ENCODE data around the gene PLPP1.
"Not testable (repeated sequence)": the region's sequence is repeated elsewhere in the genome, so short reads cannot be mapped to it uniquely, and the experiment has no call there.

The PLPP1 gene

GRCh38 chr5:55503917-55504316, 30.8 kb downstream of the PLPP1 start:
- H3K36me3 ChIP-seq (ENCODE audit: control insufficient read depth, insufficient read depth, low read length); H3K27me3 ChIP-seq (ENCODE audit: control insufficient read depth, insufficient read depth, low read length); H3K9ac ChIP-seq (ENCODE audit: low read depth, low read length); H3K4me3 ChIP-seq (ENCODE audit: low read depth, low read length); H3K9me3 ChIP-seq (ENCODE audit: control insufficient read depth, insufficient read depth, low read length); H3K27ac ChIP-seq (ENCODE audit: low read depth, low read length): not testable (repeated sequence)
- peaks cover 31% of the 10 kb centered on the region for H3K4me1 ChIP-seq (ENCODE audit: control insufficient read depth, insufficient read depth, low read length)

GRCh38 chr5:55502759-55503158, 32.0 kb downstream of the PLPP1 start:
- Histone ChIP-seq H3K4me1 (ENCODE audit: control insufficient read depth, insufficient read depth, low read length) (peaks cover 43% of the 10 kb centered on the region), H3K27me3 (ENCODE audit: control insufficient read depth, insufficient read depth, low read length) (no peaks in the 10 kb centered on the region), H3K27ac (ENCODE audit: low read depth, low read length) (peak overlapping the region; percentile 12), H3K36me3 (ENCODE audit: control insufficient read depth, insufficient read depth, low read length) (no peaks in the 10 kb centered on the region; the same call in 1 of the 2 replicates), H3K9ac (ENCODE audit: low read depth, low read length) (no peak overlapping the region), H3K4me3 (ENCODE audit: low read depth, low read length) (no peak overlapping the region), H3K9me3 (ENCODE audit: control insufficient read depth, insufficient read depth, low read length) (no peaks in the 10 kb centered on the region)

- peaks cover 50% of the 10 kb centered on the region for H3K4me1 ChIP-seq (ENCODE audit: control insufficient read depth, insufficient read depth, low read length)
- H3K9me3 ChIP-seq (ENCODE audit: control insufficient read depth, insufficient read depth, low read length), result no peaks in the 10 kb centered on the region
- H3K27ac ChIP-seq (ENCODE audit: low read depth, low read length), result no peak overlapping the region
- H3K9ac ChIP-seq (ENCODE audit: low read depth, low read length), result no peak overlapping the region
- no peaks in the 10 kb centered on the region for H3K27me3 ChIP-seq (ENCODE audit: control insufficient read depth, insufficient read depth, low read length)
- no peak overlapping the region for H3K4me3 ChIP-seq (ENCODE audit: low read depth, low read length)
- peaks cover 9% of the 10 kb centered on the region for H3K36me3 ChIP-seq (ENCODE audit: control insufficient read depth, insufficient read depth, low read length)
Measured at GRCh38 chr5:55498457-55498856, 36.3 kb downstream of the PLPP1 start.

GRCh38 chr5:55497712-55498111, 37.1 kb downstream of the PLPP1 start:
- H3K4me1 ChIP-seq (ENCODE audit: control insufficient read depth, insufficient read depth, low read length), result peaks cover 46% of the 10 kb centered on the region
- no peak overlapping the region for H3K9ac ChIP-seq (ENCODE audit: low read depth, low read length)
- H3K27me3 ChIP-seq (ENCODE audit: control insufficient read depth, insufficient read depth, low read length), result no peaks in the 10 kb centered on the region
- H3K27ac ChIP-seq (ENCODE audit: low read depth, low read length), result no peak overlapping the region
- no peak overlapping the region for H3K4me3 ChIP-seq (ENCODE audit: low read depth, low read length)
- no peaks in the 10 kb centered on the region for H3K9me3 ChIP-seq (ENCODE audit: control insufficient read depth, insufficient read depth, low read length)
- peaks cover 9% of the 10 kb centered on the region for H3K36me3 ChIP-seq (ENCODE audit: control insufficient read depth, insufficient read depth, low read length)

- H3K9ac ChIP-seq (ENCODE audit: low read depth, low read length), result no peak overlapping the region
- no peaks in the 10 kb centered on the region for H3K27me3 ChIP-seq (ENCODE audit: control insufficient read depth, insufficient read depth, low read length)
- no peak overlapping the region for H3K4me3 ChIP-seq (ENCODE audit: low read depth, low read length)
- H3K9me3 ChIP-seq (ENCODE audit: control insufficient read depth, insufficient read depth, low read length), result no peaks in the 10 kb centered on the region
- peaks cover 49% of the 10 kb centered on the region for H3K4me1 ChIP-seq (ENCODE audit: control insufficient read depth, insufficient read depth, low read length)
- H3K27ac ChIP-seq (ENCODE audit: low read depth, low read length), result no peak overlapping the region
- peaks cover 18% of the 10 kb centered on the region for H3K36me3 ChIP-seq (ENCODE audit: control insufficient read depth, insufficient read depth, low read length)
Measured at GRCh38 chr5:55495216-55495615, 39.5 kb downstream of the PLPP1 start.

GRCh38 chr5:55492449-55492848, 42.3 kb downstream of the PLPP1 start:
- peaks cover 34% of the 10 kb centered on the region for H3K4me1 ChIP-seq (ENCODE audit: control insufficient read depth, insufficient read depth, low read length)
- peaks cover 24% of the 10 kb centered on the region for H3K36me3 ChIP-seq (ENCODE audit: control insufficient read depth, insufficient read depth, low read length)
- no peaks in the 10 kb centered on the region for H3K9me3 ChIP-seq (ENCODE audit: control insufficient read depth, insufficient read depth, low read length)
- H3K4me3 ChIP-seq (ENCODE audit: low read depth, low read length), result no peak overlapping the region
- peak overlapping the region; percentile 7; the same call in 1 of the 2 replicates for H3K9ac ChIP-seq (ENCODE audit: low read depth, low read length)
- H3K27me3 ChIP-seq (ENCODE audit: control insufficient read depth, insufficient read depth, low read length), result no peaks in the 10 kb centered on the region
- peak overlapping the region; percentile 53 for H3K27ac ChIP-seq (ENCODE audit: low read depth, low read length)

GRCh38 chr5:55485073-55485472, 49.7 kb downstream of the PLPP1 start:
- H3K27me3 ChIP-seq (ENCODE audit: control insufficient read depth, insufficient read depth, low read length), result no peaks in the 10 kb centered on the region
- peak overlapping the region; percentile 97 for H3K27ac ChIP-seq (ENCODE audit: low read depth, low read length)
- H3K9me3 ChIP-seq (ENCODE audit: control insufficient read depth, insufficient read depth, low read length), result no peaks in the 10 kb centered on the region
- H3K9ac ChIP-seq (ENCODE audit: low read depth, low read length), result peak overlapping the region; percentile 12; the same call in 1 of the 2 replicates
- peaks cover 5% of the 10 kb centered on the region for H3K36me3 ChIP-seq (ENCODE audit: control insufficient read depth, insufficient read depth, low read length)
- H3K4me1 ChIP-seq (ENCODE audit: control insufficient read depth, insufficient read depth, low read length), result peaks cover 58% of the 10 kb centered on the region
- peak overlapping the region; percentile 49 for H3K4me3 ChIP-seq (ENCODE audit: low read depth, low read length)

GRCh38 chr5:55484531-55484930, 50.2 kb downstream of the PLPP1 start:
- Histone ChIP-seq H3K9me3 (ENCODE audit: control insufficient read depth, insufficient read depth, low read length) (no peaks in the 10 kb centered on the region), H3K4me3 (ENCODE audit: low read depth, low read length) (peak overlapping the region; percentile 49), H3K4me1 (ENCODE audit: control insufficient read depth, insufficient read depth, low read length) (peaks cover 60% of the 10 kb centered on the region), H3K9ac (ENCODE audit: low read depth, low read length) (peak overlapping the region; percentile 46), H3K27me3 (ENCODE audit: control insufficient read depth, insufficient read depth, low read length) (no peaks in the 10 kb centered on the region), H3K27ac (ENCODE audit: low read depth, low read length) (peak overlapping the region; percentile 97), H3K36me3 (ENCODE audit: control insufficient read depth, insufficient read depth, low read length) (peaks cover 2% of the 10 kb centered on the region)

- Histone ChIP-seq H3K27me3 (ENCODE audit: control insufficient read depth, insufficient read depth, low read length) (no peaks in the 10 kb centered on the region), H3K9me3 (ENCODE audit: control insufficient read depth, insufficient read depth, low read length) (no peaks in the 10 kb centered on the region), H3K27ac (ENCODE audit: low read depth, low read length) (peak overlapping the region; percentile 97)
Measured at GRCh38 chr5:55483885-55484284, 50.9 kb downstream of the PLPP1 start.

GRCh38 chr5:55481293-55481855, 53.4 kb downstream of the PLPP1 start:
- Histone ChIP-seq H3K27ac (ENCODE audit: low read depth, low read length) (no peak overlapping the region), H3K4me3 (ENCODE audit: low read depth, low read length) (no peak overlapping the region), H3K27me3 (ENCODE audit: control insufficient read depth, insufficient read depth, low read length) (no peaks in the 10 kb centered on the region), H3K9me3 (ENCODE audit: control insufficient read depth, insufficient read depth, low read length) (no peaks in the 10 kb centered on the region), H3K4me1 (ENCODE audit: control insufficient read depth, insufficient read depth, low read length) (peaks cover 68% of the 10 kb centered on the region), H3K9ac (ENCODE audit: low read depth, low read length) (no peak overlapping the region), H3K36me3 (ENCODE audit: control insufficient read depth, insufficient read depth, low read length) (no peaks in the 10 kb centered on the region)

More at GRCh38 chr5:55483885-55484284, 50.9 kb downstream of the PLPP1 start:
- no peaks in the 10 kb centered on the region; the same call in 1 of the 2 replicates for H3K36me3 ChIP-seq (ENCODE audit: control insufficient read depth, insufficient read depth, low read length)
- peak overlapping the region; percentile 18 for H3K4me3 ChIP-seq (ENCODE audit: low read depth, low read length)
- peaks cover 62% of the 10 kb centered on the region for H3K4me1 ChIP-seq (ENCODE audit: control insufficient read depth, insufficient read depth, low read length)
- peak overlapping the region; percentile 46 for H3K9ac ChIP-seq (ENCODE audit: low read depth, low read length)

- H3K36me3 ChIP-seq (ENCODE audit: control insufficient read depth, insufficient read depth, low read length), result no peaks in the 10 kb centered on the region
- H3K9ac ChIP-seq (ENCODE audit: low read depth, low read length), result no peak overlapping the region
- peaks cover 67% of the 10 kb centered on the region for H3K4me1 ChIP-seq (ENCODE audit: control insufficient read depth, insufficient read depth, low read length)
- no peak overlapping the region for H3K4me3 ChIP-seq (ENCODE audit: low read depth, low read length)
- no peaks in the 10 kb centered on the region for H3K9me3 ChIP-seq (ENCODE audit: control insufficient read depth, insufficient read depth, low read length)
- H3K27me3 ChIP-seq (ENCODE audit: control insufficient read depth, insufficient read depth, low read length), result no peaks in the 10 kb centered on the region
- H3K27ac ChIP-seq (ENCODE audit: low read depth, low read length), result no peak overlapping the region
Measured at GRCh38 chr5:55480781-55481180, 54.0 kb downstream of the PLPP1 start.

Measured in HUES48 (cell line).